Endodermal cell (in vitro differentiated cells): ENCODE measurements around the gene ARNT2. TPM values are rescaled to one million over a fixed set of nuclear protein-coding genes. Genes with fewer than 3 reads are reported as not detected.
A peak's percentile ranks its signal among the peaks of the same experiment; 100 is the strongest.

Experiments
- DNase-seq: peaks from one replicate; pipeline ENCODE4 v3.0.0-alpha.2; 2017
- H3K27ac ChIP-seq: 2 replicates; pipeline ENCODE4 v1.5.1; 2013; ENCODE audit warnings: mild to moderate bottlenecking, low read depth, low read length, moderate library complexity
- H3K27me3 ChIP-seq: 2 replicates; pipeline ENCODE4 v1.6.1; 2013; ENCODE audit warnings: mild to moderate bottlenecking, low read length, moderate library complexity; ENCODE audit not compliant: insufficient read depth, control insufficient read depth, poor library complexity, severe bottlenecking
- H3K36me3 ChIP-seq: 2 replicates; pipeline ENCODE4 v1.7.0; 2013; ENCODE audit warnings: mild to moderate bottlenecking, low read length, moderate library complexity; ENCODE audit not compliant: control insufficient read depth, insufficient read depth
- H3K4me1 ChIP-seq: one replicate; pipeline ENCODE4 v1.7.0; 2013; ENCODE audit warnings: low read length; ENCODE audit not compliant: control insufficient read depth, insufficient read depth
- H3K4me3 ChIP-seq: 2 replicates; pipeline ENCODE4 v1.5.1; 2013; ENCODE audit warnings: mild to moderate bottlenecking, low read length, moderate library complexity
- H3K9ac ChIP-seq: 2 replicates; pipeline ENCODE4 v1.6.1; 2013; ENCODE audit warnings: mild to moderate bottlenecking, low read length, moderate library complexity; ENCODE audit not compliant: poor library complexity, severe bottlenecking; ENCODE audit errors: extremely low read depth
- H3K9me3 ChIP-seq: 2 replicates; pipeline ENCODE4 v1.6.1; 2013; ENCODE audit warnings: mild to moderate bottlenecking, low read length, moderate library complexity; ENCODE audit not compliant: control insufficient read depth
- H3K27ac Mint-ChIP-seq: 2 replicates; pipeline ENCODE4 v1.8.0; 2020; ENCODE audit warnings: mixed read lengths
- H3K27me3 Mint-ChIP-seq: 2 replicates; pipeline ENCODE4 v1.8.0; 2021; ENCODE audit warnings: mild to moderate bottlenecking, mixed read lengths; ENCODE audit not compliant: insufficient read depth
- H3K36me3 Mint-ChIP-seq: 2 replicates; pipeline ENCODE4 v1.8.0; 2020; ENCODE audit warnings: low read depth, mixed read lengths
- H3K4me1 Mint-ChIP-seq: 2 replicates; pipeline ENCODE4 v1.8.0; 2020; ENCODE audit warnings: mixed read lengths
- H3K4me3 Mint-ChIP-seq: 2 replicates; pipeline ENCODE4 v1.8.0; 2020; ENCODE audit warnings: mild to moderate bottlenecking, moderate library complexity, mixed read lengths
- H3K9me3 Mint-ChIP-seq: 2 replicates; pipeline ENCODE4 v1.8.0; 2020; ENCODE audit warnings: mild to moderate bottlenecking, mixed read lengths
- CTCF ChIP-seq: fragments of 200-600 bp; sonication (generic); conservative IDR thresholded peaks from 2 replicates; pipeline ENCODE4 v1.5.0; 2021; ENCODE audit warnings: antibody characterized with exemption, mild to moderate bottlenecking
- WGBS, 2 experiments: methylation state at CpG; one replicate each; pipeline versions ENCODE4 v1.1.5 to v1.1.7; 2013; ENCODE audit warnings: missing lambda C conversion rate in 2 of 2, mixed read lengths in 1 of 2; ENCODE audit not compliant: insufficient coverage in 1 of 2, insufficient read length in 1 of 2; 5-methylcytosine and 5-hydroxymethylcytosine counted together
- total RNA-seq, 2 donors: library from RNA; stranded (reverse); fragmentation: NEBNext Ultra II Directional in 1 of 2; extraction: Animal tissue kit (Norgen Biotek cat#: 25700) in 1 of 2; gene quantifications; 2 replicates in 1 of 2; 3 replicates in 1 of 2; pipeline ENCODE4 v1.2.1, GENCODE V29; 2021

Gene ARNT2
- total RNA-seq, 2 donors from 2014 or later: 8.0 to 15.9 TPM

DNA sequence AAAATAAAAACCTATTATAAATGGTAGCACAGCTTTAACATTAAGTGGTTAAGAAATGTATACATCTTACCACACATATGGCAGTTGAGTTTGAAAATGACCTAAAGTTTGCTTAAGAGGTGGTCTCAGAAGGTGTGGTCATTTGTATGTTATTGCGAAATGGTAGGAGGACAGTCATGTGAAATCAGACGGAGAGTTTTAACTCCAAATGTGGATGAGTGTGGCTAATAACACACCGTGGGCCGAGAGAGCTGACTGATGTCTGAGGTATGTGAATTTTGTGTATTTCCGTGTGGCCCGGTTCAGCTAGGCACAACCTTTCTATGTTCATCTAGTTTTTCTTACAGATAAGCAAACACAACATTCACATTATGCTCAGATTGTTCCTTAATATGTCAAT is 71.9 kb downstream of the ARNT2 start:
- 90 to 96% methylated on average over 4 of the region's 6 CpGs for WGBS, 2 experiments
- peaks cover 39% of the 10 kb centered on the region for H3K4me1 Mint-ChIP-seq
- Histone ChIP-seq H3K4me3 (no peak overlapping the region), H3K9me3 (peaks cover 18% of the 10 kb centered on the region), H3K9ac (no peak overlapping the region), H3K4me1 (peaks cover 4% of the 10 kb centered on the region), H3K27me3 (no peaks in the 10 kb centered on the region), H3K36me3 (peaks cover 7% of the 10 kb centered on the region), H3K27ac (no peak overlapping the region)
- no peak for DNase-seq
- no peak for TF ChIP-seq CTCF
- H3K4me3 Mint-ChIP-seq: no peak overlapping the region
- peaks cover 16% of the 10 kb centered on the region for H3K36me3 Mint-ChIP-seq
- H3K9me3 Mint-ChIP-seq: peaks cover 11% of the 10 kb centered on the region
- no peak overlapping the region for H3K27ac Mint-ChIP-seq
- H3K27me3 Mint-ChIP-seq: no peaks in the 10 kb centered on the region

DNA sequence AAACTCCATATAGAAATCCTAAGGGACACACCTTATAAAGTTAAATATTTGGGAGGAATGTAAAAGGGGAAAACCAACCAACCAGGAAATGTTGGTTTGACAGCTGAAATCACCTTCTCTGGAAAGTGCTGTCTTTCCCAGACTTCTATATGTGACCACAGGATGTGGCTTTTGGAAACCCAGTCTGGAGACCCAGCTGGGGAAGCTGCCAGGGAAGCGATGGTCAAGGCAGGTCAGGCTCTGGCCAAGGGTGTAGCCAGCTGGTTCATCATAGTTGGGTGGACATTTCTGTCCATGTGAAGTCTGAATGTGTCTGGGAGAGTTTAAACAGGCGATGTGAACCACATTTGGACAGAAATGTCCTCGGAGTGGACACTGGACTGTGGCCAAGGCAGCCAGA is 73.9 kb downstream of the ARNT2 start:
- 92 to 93% methylated on average over 3 of the region's 3 CpGs for WGBS, 2 experiments
- peak overlapping the region; percentile 49 for H3K27ac Mint-ChIP-seq

DNA sequence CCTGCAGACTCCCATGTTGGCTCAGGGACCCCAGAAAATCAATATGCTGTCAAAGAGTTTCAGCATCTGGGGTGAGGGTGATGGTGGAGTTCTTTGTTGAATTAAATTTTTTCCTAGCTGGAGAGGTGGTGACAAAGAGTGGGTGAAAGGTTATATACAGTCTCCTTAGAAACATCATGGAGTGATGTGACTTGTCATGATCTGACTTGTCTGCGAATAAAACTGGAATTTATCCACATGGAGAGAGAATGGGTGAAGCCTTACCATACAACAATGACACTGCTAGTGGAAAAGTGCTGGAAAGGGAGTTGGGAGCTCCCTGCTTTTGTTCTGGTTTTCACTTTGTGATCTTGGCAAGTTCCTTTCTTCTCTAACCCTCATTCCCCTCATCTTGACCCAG is 75.0 kb downstream of the ARNT2 start:
- no peak overlapping the region for H3K4me3 ChIP-seq
- H3K9me3 Mint-ChIP-seq: peaks cover 11% of the 10 kb centered on the region
- H3K27me3 Mint-ChIP-seq: no peaks in the 10 kb centered on the region
- H3K27ac Mint-ChIP-seq: no peak overlapping the region
- no peak overlapping the region for H3K4me3 Mint-ChIP-seq
- peaks cover 12% of the 10 kb centered on the region for H3K36me3 Mint-ChIP-seq
- peaks cover 4% of the 10 kb centered on the region for H3K4me1 ChIP-seq
- peaks cover 7% of the 10 kb centered on the region for H3K36me3 ChIP-seq
- 86 to 100% methylated on average over 1 of the region's 1 CpG for WGBS, 2 experiments
- TF ChIP-seq CTCF: no peak
- no peak for DNase-seq
- peaks cover 18% of the 10 kb centered on the region for H3K9me3 ChIP-seq
- H3K9ac ChIP-seq: no peak overlapping the region
- no peaks in the 10 kb centered on the region for H3K27me3 ChIP-seq
- peaks cover 14% of the 10 kb centered on the region for H3K4me1 Mint-ChIP-seq
- H3K27ac ChIP-seq: no peak overlapping the region

More for the DNA sequence above, 73.9 kb downstream of the ARNT2 start:
- peaks cover 18% of the 10 kb centered on the region for H3K9me3 ChIP-seq
- Mint-ChIP-seq H3K27me3 (no peaks in the 10 kb centered on the region), H3K4me3 (no peak overlapping the region), H3K4me1 (peaks cover 24% of the 10 kb centered on the region), H3K36me3 (peaks cover 12% of the 10 kb centered on the region), H3K9me3 (peaks cover 11% of the 10 kb centered on the region)
- H3K27me3 ChIP-seq: no peaks in the 10 kb centered on the region
- no peak overlapping the region for H3K9ac ChIP-seq
- H3K4me3 ChIP-seq: no peak overlapping the region
- no peak for TF ChIP-seq CTCF
- peaks cover 7% of the 10 kb centered on the region for H3K36me3 ChIP-seq
- peaks cover 4% of the 10 kb centered on the region for H3K4me1 ChIP-seq
- DNase-seq: no peak
- H3K27ac ChIP-seq: no peak overlapping the region
